Measurements from ENCODE around the gene AGAP1.

The AGAP1 gene

GRCh38 chr2:235573331-235574221, 79.7 kb downstream of the AGAP1 start:
- DNase-seq = no peak

GRCh38 chr2:235575431-235575830, 81.6 kb downstream of the AGAP1 start:
- DNase-seq = no peak

GRCh38 chr2:235575904-235576303, 82.1 kb downstream of the AGAP1 start:
- no peak for DNase-seq

GRCh38 chr2:235576337-235576910, 82.6 kb downstream of the AGAP1 start:
- DNase-seq = no peak

GRCh38 chr2:235577404-235578330, 83.8 kb downstream of the AGAP1 start:
- DNase-seq = no peak

GRCh38 chr2:235579128-235579527, 85.3 kb downstream of the AGAP1 start:
- DNase-seq = no peak

GRCh38 chr2:235580426-235581157, 86.7 kb downstream of the AGAP1 start:
- DNase-seq = no peak

GRCh38 chr2:235582081-235582686, 88.3 kb downstream of the AGAP1 start:
- no peak for DNase-seq

GRCh38 chr2:235582729-235583128, 88.9 kb downstream of the AGAP1 start:
- no peak for DNase-seq

GRCh38 chr2:235583144-235583543, 89.3 kb downstream of the AGAP1 start:
- DNase-seq = no peak

GRCh38 chr2:235583925-235584637, 90.2 kb downstream of the AGAP1 start:
- no peak for DNase-seq

- no peak for DNase-seq
Measured at GRCh38 chr2:235584638-235585007, 90.8 kb downstream of the AGAP1 start.

GRCh38 chr2:235587202-235587601, 93.4 kb downstream of the AGAP1 start:
- DNase-seq = no peak

- no peak for DNase-seq
Measured at GRCh38 chr2:235588750-235589149, 94.9 kb downstream of the AGAP1 start.

GRCh38 chr2:235591231-235591730, 97.4 kb downstream of the AGAP1 start:
- no peak for DNase-seq

GRCh38 chr2:235591921-235592320, 98.1 kb downstream of the AGAP1 start:
- no peak for DNase-seq

GRCh38 chr2:235592430-235592829, 98.6 kb downstream of the AGAP1 start:
- no peak for DNase-seq

GRCh38 chr2:235592836-235593235, 99.0 kb downstream of the AGAP1 start:
- no peak for DNase-seq

GRCh38 chr2:235594041-235594440, 100.2 kb downstream of the AGAP1 start:
- no peak for DNase-seq

GRCh38 chr2:235594964-235595363, 101.1 kb downstream of the AGAP1 start:
- no peak for DNase-seq

GRCh38 chr2:235595422-235596010, 101.7 kb downstream of the AGAP1 start:
- DNase-seq = no peak

Data from CD4-positive, alpha-beta T cell treated with Interleukin-6 for 4 hours (primary cell).